ENCODE data around the gene TMF1. TPM values are rescaled to one million over a fixed set of nuclear protein-coding genes. Genes with fewer than 3 reads are reported as not detected.

The TMF1 gene
- total and polyA plus RNA-seq, 2 of the 8 experiments (the other 6 are each of a cell fraction or from before 2014, with no cell fraction given) = 1.4 to 18.3 TPM

DNA sequence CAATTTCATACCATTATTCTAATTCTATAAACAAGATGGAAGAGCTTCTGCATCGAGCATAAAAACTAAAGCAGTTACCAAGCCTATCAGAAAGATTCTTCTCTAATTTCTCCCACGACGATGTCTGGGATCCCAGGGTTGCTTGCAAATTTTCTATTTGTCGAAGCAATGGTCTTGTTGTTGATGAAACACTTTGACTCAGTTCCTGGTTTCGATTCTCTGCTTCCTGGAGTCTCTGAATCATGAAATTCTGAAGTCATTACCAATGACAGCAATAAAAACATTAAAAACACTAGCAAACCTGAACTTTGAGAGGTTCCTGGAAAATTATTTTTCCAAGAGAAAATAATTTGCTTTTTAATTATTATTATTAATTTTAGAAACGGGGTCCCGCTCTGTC, 18.7 kb downstream of the TMF1 start:
- Histone ChIP-seq H3K14ac (ENCODE audit: insufficient read length) (no peak overlapping the region), H4K91ac (replicated peaks; ENCODE audit: insufficient read length, low read length) (no peak overlapping the region), H4K20me1 (replicated peaks in 1 of 2; ENCODE audit: control insufficient read depth in 1 of 2, insufficient read depth in 2 of 2, low read length in 2 of 2) (no peaks in the 10 kb centered on the region), H4K8ac (ENCODE audit: extremely low read depth, insufficient read depth, low read length) (no peak overlapping the region), H3K79me1 (ENCODE audit: low read depth, low read length) (no peaks in the 10 kb centered on the region), H3K4ac (replicated peaks; ENCODE audit: insufficient read length, low read depth, low read length) (no peak overlapping the region), H2AK5ac (ENCODE audit: low read depth, low read length) (no peak overlapping the region), H2AFZ (ENCODE audit: low read length) (no peak overlapping the region), H3K36me3 (ENCODE audit: control insufficient read depth in 2 of 4, insufficient read depth in 4 of 4, low read length in 3 of 4) (peaks cover 7 to 40% (median 18%) of the 10 kb centered on the region in 4 experiments; a peak in 7 of 8 replicates), H2BK5ac (ENCODE audit: low read depth, low read length) (no peak overlapping the region), H3K4me3 (ENCODE audit: extremely low read depth in 1 of 4, insufficient read depth in 2 of 4, low read depth in 3 of 4, low read length in 4 of 4) (no peak overlapping the region), H2BK12ac (ENCODE audit: low read depth, low read length) (no peak overlapping the region), H3K56ac (replicated peaks; ENCODE audit: insufficient read length, low read depth, low read length) (no peak overlapping the region), H3K23me2 (ENCODE audit: low read depth, low read length) (no peaks in the 10 kb centered on the region), H3K18ac (ENCODE audit: extremely low read depth, low read length) (no peak overlapping the region), H3K27ac (ENCODE audit: low read depth, low read length) (no peak overlapping the region), H3K4me2 (ENCODE audit: insufficient read depth in 1 of 2, low read depth in 2 of 2, low read length in 2 of 2) (no peak overlapping the region), H2BK15ac (ENCODE audit: low read length) (no peak overlapping the region), H2BK20ac (ENCODE audit: low read length) (no peak overlapping the region), H2BK120ac (replicated peaks; ENCODE audit: low read depth, low read length) (no peak overlapping the region), H3K9ac (replicated peaks in 1 of 4; ENCODE audit: extremely low read depth in 1 of 4, low read depth in 3 of 4, low read length in 3 of 4) (no peak overlapping the region), H3K23ac (ENCODE audit: insufficient read length) (no peak overlapping the region), H3K4me1 (replicated peaks in 1 of 4; ENCODE audit: control insufficient read depth in 3 of 4, insufficient read depth in 4 of 4, low read length in 3 of 4) (no peaks in the 10 kb centered on the region), H3K9me3 (ENCODE audit: insufficient read depth in 2 of 2, low read depth in 1 of 2, low read length in 1 of 2) (no peaks in the 10 kb centered on the region), H3K27me3 (replicated peaks in 1 of 4; ENCODE audit: control insufficient read depth in 3 of 4, extremely low read depth in 1 of 4, insufficient read depth in 3 of 4, low read length in 3 of 4) (no peaks in the 10 kb centered on the region), H4K5ac (ENCODE audit: insufficient read length, low read depth, low read length) (no peak overlapping the region), H3K79me2 (ENCODE audit: control insufficient read depth in 1 of 2, insufficient read depth in 2 of 2, low read length in 2 of 2) (no peaks in the 10 kb centered on the region)
- DNase-seq (ENCODE audit: low read depth in 1 of 2, low spot score in 2 of 2) (no peak), FAIRE-seq (no peak)
- CTCF ChIA-PET (ENCODE audit: partially characterized antibody) = no interaction called here
- no peak for TF ChIP-seq NANOG (IDR thresholded peaks at IDR 0.05; ENCODE audit: insufficient read depth, low read depth, low read length, poor library complexity, severe bottlenecking)
- POLR2A ChIA-PET (ENCODE audit: partially characterized antibody) = interaction anchor here (0.7 kb wide), 1 partner anchor 347 kb away, joined by 3 read pairs; no protein-coding TSS in a partner anchor
- 86% methylated on average over 7 of the region's 7 CpGs; no CpG with 5 or more reads in 1 of the 2 experiments for WGBS, 2 experiments (ENCODE audit: extremely low coverage in 1 of 2, insufficient coverage in 1 of 2, insufficient read length in 1 of 2, insufficient replicate concordance in 2 of 2, low coverage in 1 of 2, low lambda C conversion rate in 2 of 2, missing lambda C conversion rate in 1 of 2)

Measured in H1 (cell line).